Osteocyte (in vitro differentiated cells): ENCODE measurements around the gene SSR2. TPM values are rescaled to one million over a fixed set of nuclear protein-coding genes. Genes with fewer than 3 reads are reported as not detected.

Experiments used
- DNase-seq: peaks from one replicate; pipeline ENCODE4 v3.0.0; 2021; ENCODE audit warnings: mixed read lengths; ENCODE audit not compliant: unreplicated experiment; ENCODE audit errors: extremely low spot score
- H3K27ac Mint-ChIP-seq: one replicate; pipeline ENCODE4 v1.8.0; 2021; ENCODE audit warnings: mild to moderate bottlenecking, mixed read lengths; ENCODE audit not compliant: unreplicated experiment
- H3K27me3 Mint-ChIP-seq: one replicate; pipeline ENCODE4 v1.8.0; 2021; ENCODE audit warnings: mixed read lengths; ENCODE audit not compliant: unreplicated experiment
- H3K36me3 Mint-ChIP-seq: one replicate; pipeline ENCODE4 v1.8.0; 2021; ENCODE audit warnings: mixed read lengths; ENCODE audit not compliant: unreplicated experiment
- H3K4me1 Mint-ChIP-seq: one replicate; pipeline ENCODE4 v1.8.0; 2021; ENCODE audit warnings: mixed read lengths; ENCODE audit not compliant: unreplicated experiment
- H3K4me3 Mint-ChIP-seq: one replicate; pipeline ENCODE4 v1.8.0; 2021; ENCODE audit warnings: mild to moderate bottlenecking, moderate library complexity, mixed read lengths; ENCODE audit not compliant: unreplicated experiment
- H3K9me3 Mint-ChIP-seq: one replicate; pipeline ENCODE4 v1.8.0; 2021; ENCODE audit warnings: mixed read lengths; ENCODE audit not compliant: unreplicated experiment
- CTCF ChIP-seq: fragments of 200-600 bp; sonication (generic); IDR thresholded peaks from 2 replicates; pipeline ENCODE4 v1.5.0; 2021; ENCODE audit warnings: antibody characterized with exemption, mild to moderate bottlenecking, moderate library complexity
- total RNA-seq: library from RNA; stranded (reverse); gene quantifications from 2 replicates; pipeline ENCODE4 v1.2.1, GENCODE V29; 2021

SSR2 gene
- total RNA-seq, 1 donor from 2014 or later: 283 TPM

- peak overlapping the region; percentile 31 for H3K27ac Mint-ChIP-seq
- H3K4me1 Mint-ChIP-seq: peaks cover 54% of the 10 kb centered on the region
- DNase-seq: no peak
- H3K4me3 Mint-ChIP-seq: no peak overlapping the region
- TF ChIP-seq CTCF: no peak
- no peaks in the 10 kb centered on the region for H3K9me3 Mint-ChIP-seq
- H3K36me3 Mint-ChIP-seq: peaks cover 44% of the 10 kb centered on the region
- no peaks in the 10 kb centered on the region for H3K27me3 Mint-ChIP-seq
These were observed 52.7 kb downstream of the SSR2 start for GRCh38 chr1:155968051-155968400.

- Mint-ChIP-seq H3K36me3 (peaks cover 49% of the 10 kb centered on the region), H3K27me3 (no peaks in the 10 kb centered on the region), H3K4me3 (no peak overlapping the region), H3K4me1 (peaks cover 54% of the 10 kb centered on the region), H3K9me3 (no peaks in the 10 kb centered on the region), H3K27ac (peak overlapping the region; percentile 31)
- no peak for TF ChIP-seq CTCF
- DNase-seq: no peak
These were observed 53.3 kb downstream of the SSR2 start for GRCh38 chr1:155967341-155968050.

GRCh38 chr1:155966750-155967149 is 54.0 kb downstream of the SSR2 start:
- TF ChIP-seq CTCF: no peak
- Mint-ChIP-seq H3K9me3 (no peaks in the 10 kb centered on the region), H3K27me3 (no peaks in the 10 kb centered on the region), H3K4me3 (no peak overlapping the region), H3K4me1 (peaks cover 54% of the 10 kb centered on the region), H3K36me3 (peaks cover 56% of the 10 kb centered on the region), H3K27ac (no peak overlapping the region)
- no peak for DNase-seq

GRCh38 chr1:155966135-155966534 is 54.6 kb downstream of the SSR2 start:
- no peak for DNase-seq
- Mint-ChIP-seq H3K9me3 (no peaks in the 10 kb centered on the region), H3K27ac (peak overlapping the region; percentile 62), H3K27me3 (no peaks in the 10 kb centered on the region), H3K36me3 (peaks cover 61% of the 10 kb centered on the region), H3K4me1 (peaks cover 55% of the 10 kb centered on the region), H3K4me3 (no peak overlapping the region)
- no peak for TF ChIP-seq CTCF

GRCh38 chr1:155964193-155964592 is 56.6 kb downstream of the SSR2 start:
- Mint-ChIP-seq H3K36me3 (peaks cover 67% of the 10 kb centered on the region), H3K27me3 (no peaks in the 10 kb centered on the region), H3K4me1 (peaks cover 48% of the 10 kb centered on the region), H3K4me3 (no peak overlapping the region), H3K27ac (no peak overlapping the region), H3K9me3 (no peaks in the 10 kb centered on the region)
- no peak for TF ChIP-seq CTCF
- DNase-seq: no peak
